IPS-18a (cell line): ENCODE data around the gene CST6.

Source experiments
- H3K27ac ChIP-seq: one replicate; pipeline ENCODE4 v1.5.1; 2013; ENCODE audit warnings: low read length
- H3K27me3 ChIP-seq: one replicate; pipeline ENCODE4 v1.6.1; 2013; ENCODE audit warnings: mild to moderate bottlenecking, low read length; ENCODE audit not compliant: control insufficient read depth, insufficient read depth
- H3K36me3 ChIP-seq: one replicate; pipeline ENCODE4 v1.6.1; 2013; ENCODE audit warnings: low read depth, low read length; ENCODE audit not compliant: control insufficient read depth
- H3K4me1 ChIP-seq: one replicate; pipeline ENCODE4 v1.6.1; 2013; ENCODE audit warnings: low read depth, low read length; ENCODE audit not compliant: control insufficient read depth
- H3K4me3 ChIP-seq: one replicate; pipeline ENCODE4 v1.5.1; 2013; ENCODE audit warnings: low read length
- H3K9ac ChIP-seq: one replicate; pipeline ENCODE4 v1.6.1; 2013; ENCODE audit warnings: mild to moderate bottlenecking, low read length, moderate library complexity
- H3K9me3 ChIP-seq: one replicate; pipeline ENCODE4 v1.6.1; 2013; ENCODE audit warnings: low read depth, low read length; ENCODE audit not compliant: control insufficient read depth

Gene CST6

DNA sequence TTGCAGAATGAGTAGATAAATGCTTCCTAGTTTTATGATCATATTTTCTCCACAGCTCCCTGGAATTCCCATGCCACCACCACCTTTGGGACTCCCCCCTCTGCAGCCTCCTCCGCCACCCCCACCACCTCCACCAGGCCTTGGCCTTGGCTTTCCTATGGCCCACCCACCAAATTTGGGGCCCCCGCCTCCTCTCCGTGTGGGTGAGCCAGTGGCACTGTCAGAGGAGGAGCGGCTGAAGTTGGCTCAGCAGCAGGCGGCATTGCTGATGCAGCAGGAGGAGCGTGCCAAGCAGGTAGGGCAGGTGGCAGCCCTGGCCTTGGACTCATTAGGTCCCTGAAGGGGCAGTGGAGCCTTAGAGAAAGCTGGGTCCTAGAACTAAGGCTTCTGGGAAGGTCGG is 43.2 kb downstream of the CST6 start:
- Histone ChIP-seq H3K27ac (no peak overlapping the region), H3K27me3 (no peaks in the 10 kb centered on the region), H3K4me3 (no peak overlapping the region), H3K9me3 (no peaks in the 10 kb centered on the region), H3K4me1 (peaks cover 15% of the 10 kb centered on the region), H3K9ac (no peak overlapping the region), H3K36me3 (peaks cover 52% of the 10 kb centered on the region)

DNA sequence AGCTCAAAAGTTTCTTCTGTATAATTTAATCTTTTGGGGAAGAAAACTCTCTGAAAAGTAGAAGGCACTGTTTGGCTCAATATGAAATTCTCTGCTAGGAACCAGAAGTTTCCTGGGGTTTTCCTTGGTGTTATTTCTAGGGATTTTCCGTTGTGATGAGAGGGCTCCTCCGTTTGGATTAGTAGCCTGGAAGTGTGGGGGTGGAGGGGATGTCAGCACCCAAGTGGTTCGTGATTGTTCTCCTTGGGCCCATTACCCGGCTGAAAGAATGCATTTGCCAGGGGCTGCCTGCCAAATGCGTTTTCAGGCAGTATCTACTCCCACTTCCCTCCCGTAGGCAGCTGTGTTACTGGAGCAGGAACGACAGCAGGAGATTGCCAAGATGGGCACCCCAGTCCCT is 44.7 kb downstream of the CST6 start:
- Histone ChIP-seq H3K27ac (no peak overlapping the region), H3K4me3 (no peak overlapping the region), H3K9me3 (no peaks in the 10 kb centered on the region), H3K27me3 (no peaks in the 10 kb centered on the region), H3K9ac (no peak overlapping the region), H3K36me3 (peaks cover 67% of the 10 kb centered on the region), H3K4me1 (peaks cover 5% of the 10 kb centered on the region)

DNA sequence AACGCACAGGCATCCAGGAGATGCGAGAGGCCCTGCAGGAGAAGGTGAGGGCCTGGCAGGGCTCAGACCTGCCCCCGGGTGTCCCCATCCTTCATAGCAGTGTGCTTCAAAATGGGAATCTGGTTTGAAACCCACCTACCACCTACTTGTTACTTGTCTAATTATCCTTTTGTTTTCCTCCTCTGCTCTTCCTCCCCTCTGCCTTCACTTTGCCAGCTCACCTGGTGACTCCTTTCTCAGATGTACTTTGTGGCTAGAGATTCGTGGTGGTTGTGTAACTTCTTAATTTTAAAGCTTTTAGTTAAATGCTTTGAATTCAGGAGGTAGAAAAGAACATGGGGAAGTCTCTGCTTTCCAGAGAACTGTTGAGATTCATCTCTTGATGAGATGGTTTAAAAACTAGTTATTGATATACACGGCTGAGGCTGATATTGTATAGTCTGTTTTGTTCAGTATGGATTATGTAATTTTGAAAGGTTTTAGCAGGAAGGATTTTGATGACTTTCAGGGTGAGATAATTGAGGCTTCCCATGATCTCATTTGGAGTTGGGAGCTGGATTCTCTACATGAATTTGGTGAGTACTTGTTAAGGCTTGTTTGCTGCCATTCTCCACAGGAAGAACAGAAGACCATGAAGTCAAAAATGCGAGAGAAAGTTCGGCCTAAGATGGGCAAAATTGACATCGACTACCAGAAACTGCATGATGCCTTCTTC is 48.3 kb downstream of the CST6 start:
- Histone ChIP-seq H3K36me3 (peaks cover 91% of the 10 kb centered on the region), H3K27me3 (no peaks in the 10 kb centered on the region), H3K4me1 (no peaks in the 10 kb centered on the region), H3K9ac (no peak overlapping the region), H3K27ac (no peak overlapping the region), H3K9me3 (no peaks in the 10 kb centered on the region), H3K4me3 (no peak overlapping the region)

DNA sequence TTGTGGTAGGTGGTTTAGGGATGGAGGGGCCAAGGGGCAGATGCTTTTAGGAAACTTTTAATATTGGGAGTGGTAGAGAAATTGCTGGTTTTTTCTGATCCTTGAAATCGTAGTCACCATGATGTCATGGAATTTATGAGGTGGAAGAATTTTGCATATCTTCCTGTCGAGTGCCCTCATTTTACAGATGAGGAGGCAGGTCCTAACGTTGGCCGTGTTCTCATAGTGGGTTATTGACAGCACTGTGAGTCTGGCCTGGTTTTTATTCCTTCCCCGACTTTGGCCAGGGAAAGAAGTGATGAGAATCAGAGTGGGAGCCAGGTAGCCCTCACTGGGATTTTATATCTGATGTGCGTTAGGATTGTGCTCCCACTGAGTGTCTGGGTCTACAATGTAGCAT is 49.5 kb downstream of the CST6 start:
- Histone ChIP-seq H3K4me1 (no peaks in the 10 kb centered on the region), H3K9ac (no peak overlapping the region), H3K9me3 (no peaks in the 10 kb centered on the region), H3K4me3 (no peak overlapping the region), H3K27ac (no peak overlapping the region), H3K36me3 (peaks cover 86% of the 10 kb centered on the region), H3K27me3 (no peaks in the 10 kb centered on the region)

DNA sequence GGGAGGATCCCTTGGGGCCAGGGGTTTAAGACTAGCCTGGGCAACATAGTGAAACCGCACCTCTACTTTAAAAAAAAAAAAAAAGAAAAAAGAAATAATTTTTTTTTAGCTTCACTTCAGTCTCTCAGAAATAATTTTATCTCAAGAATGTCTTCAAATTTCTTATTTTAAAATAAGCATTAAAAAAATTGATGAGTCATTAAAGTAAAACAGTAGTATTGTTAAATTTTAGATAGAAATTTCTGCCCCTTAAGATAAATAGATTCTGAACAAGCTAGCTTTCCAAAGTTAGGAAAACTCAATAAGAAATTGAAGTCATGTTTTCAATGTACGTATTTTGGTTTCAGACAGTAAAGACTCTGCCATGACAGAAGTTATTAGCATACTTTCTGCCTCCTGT is 50.6 kb downstream of the CST6 start:
- H3K36me3 ChIP-seq = peaks cover 86% of the 10 kb centered on the region
- no peaks in the 10 kb centered on the region for H3K27me3 ChIP-seq
- no peak overlapping the region for H3K4me3 ChIP-seq
- H3K27ac ChIP-seq = no peak overlapping the region
- H3K9ac ChIP-seq = no peak overlapping the region
- no peaks in the 10 kb centered on the region for H3K4me1 ChIP-seq
- no peaks in the 10 kb centered on the region for H3K9me3 ChIP-seq
